Activated CD4-positive, alpha-beta T cell treated with anti-CD3 and anti-CD28 coated beads, Interleukin-2, amount 10 ng/mL, durations not matched to agents 7 days and 5 days (primary cell): Measurements from ENCODE around the gene ISOC2. TPM values are rescaled to one million over a fixed set of nuclear protein-coding genes. Genes with fewer than 3 reads are reported as not detected.

Experiments
- CTCF ChIA-PET: fragments of 350-600 bp; sonication (Branson Sonifier 250); formaldehyde crosslinking; loops from one replicate; lab custom pipeline; 2021; ENCODE audit warnings: antibody characterized with exemption; lab: Charles Lee
- POLR2A ChIA-PET: fragments of 350-600 bp; sonication (Branson Sonifier 250); formaldehyde crosslinking; loops from one replicate; lab custom pipeline; 2021; ENCODE audit warnings: antibody characterized with exemption; lab: Charles Lee
- DNase-seq: peaks from one replicate; pipeline ENCODE4 v3.0.0-alpha.2; 2020
- H3K27ac Mint-ChIP-seq: one replicate; pipeline ENCODE4 v1.8.0; 2021; ENCODE audit warnings: mild to moderate bottlenecking, moderate library complexity, mixed read lengths
- H3K27me3 Mint-ChIP-seq: one replicate; pipeline ENCODE4 v1.8.0; 2021; ENCODE audit warnings: mixed read lengths
- H3K36me3 Mint-ChIP-seq: one replicate; pipeline ENCODE4 v1.8.0; 2021; ENCODE audit warnings: low read depth, mixed read lengths
- H3K4me1 Mint-ChIP-seq: one replicate; pipeline ENCODE4 v1.8.0; 2021; ENCODE audit warnings: mixed read lengths
- H3K4me3 Mint-ChIP-seq: one replicate; pipeline ENCODE4 v1.8.0; 2021; ENCODE audit warnings: mild to moderate bottlenecking, moderate library complexity, mixed read lengths
- H3K9me3 Mint-ChIP-seq: one replicate; pipeline ENCODE4 v1.8.0; 2021; ENCODE audit warnings: mixed read lengths
- total RNA-seq, 2 experiments: library from RNA; stranded (reverse); gene quantifications; one replicate each; pipeline ENCODE4 v1.2.3, GENCODE V29; 2021

Gene ISOC2
- total RNA-seq, 2 experiments from 2014 or later: 18.9 to 20.7 TPM

DNA sequence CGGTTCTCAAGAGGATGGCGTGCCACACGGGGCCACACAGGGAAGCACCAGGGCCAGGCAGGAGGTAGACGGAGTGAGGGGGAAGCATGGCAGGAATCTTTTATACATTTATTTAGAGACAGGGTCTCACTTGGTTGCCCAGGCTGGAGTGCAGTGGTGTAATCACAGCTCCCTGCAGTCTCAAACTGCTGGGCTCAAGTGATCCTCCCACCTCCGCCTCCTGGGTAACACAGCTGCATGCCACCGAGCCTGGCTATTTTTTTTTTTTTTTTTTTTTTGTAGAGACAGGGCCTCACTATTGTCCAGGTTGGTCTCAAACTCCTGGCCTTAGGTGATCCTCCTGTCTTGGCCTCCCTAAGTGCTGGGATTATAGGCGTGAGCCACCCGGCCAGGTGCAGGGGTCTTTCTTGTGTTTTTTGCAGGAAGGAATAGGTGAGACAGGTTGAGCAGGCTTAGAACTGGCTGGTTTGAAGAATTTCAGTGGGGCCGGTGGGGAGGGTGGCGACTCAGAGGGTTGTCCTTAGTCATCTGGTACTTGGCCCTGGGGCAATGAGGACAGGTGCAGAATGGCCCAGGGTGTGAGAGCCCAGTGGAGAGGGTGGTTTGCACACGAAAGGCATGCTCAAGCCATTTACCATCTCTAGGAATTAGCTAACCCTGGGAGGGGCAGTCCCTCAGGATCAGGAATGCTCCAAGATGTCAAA lies 34.4 kb upstream of the ISOC2 start:
- Mint-ChIP-seq H3K4me1 (no peaks in the 10 kb centered on the region), H3K9me3 (no peaks in the 10 kb centered on the region), H3K36me3 (no peaks in the 10 kb centered on the region), H3K27ac (no peak overlapping the region), H3K4me3 (no peak overlapping the region), H3K27me3 (peaks cover 2% of the 10 kb centered on the region)
- ChIA-PET CTCF (interaction anchor here (1.5 kb wide), 1 partner anchor 8 kb away, joined by 7 read pairs; no protein-coding TSS in a partner anchor), POLR2A (no interaction called here)
- no peak for DNase-seq

DNA sequence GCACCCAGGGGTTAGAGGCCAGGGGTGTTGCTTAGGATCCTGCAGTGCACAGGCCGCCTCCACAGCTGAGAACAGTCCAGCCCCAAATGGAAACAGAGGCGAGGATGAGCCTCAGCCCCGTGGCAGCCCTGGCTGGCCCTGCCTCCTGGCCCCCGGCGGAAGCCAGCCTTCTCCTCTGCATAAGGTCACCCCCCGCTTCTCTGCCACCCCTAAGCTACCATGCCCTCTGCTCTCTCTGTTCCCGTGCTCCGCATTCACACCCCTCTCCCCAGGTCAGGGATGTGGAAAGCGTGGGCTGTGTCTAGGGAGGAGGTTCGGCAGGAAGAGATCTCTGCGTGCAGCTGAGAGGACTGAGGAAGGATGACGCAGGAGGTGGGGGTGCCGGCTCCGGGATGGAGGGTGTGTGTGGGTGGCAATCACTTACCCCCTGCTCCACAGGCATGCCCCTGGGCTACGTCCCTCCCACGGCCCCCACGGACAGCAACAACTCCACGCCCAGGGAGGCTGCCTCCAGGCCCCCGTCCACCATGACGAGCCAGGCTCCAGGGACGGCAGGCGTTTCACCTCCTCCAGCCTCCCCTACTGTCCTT lies 32.8 kb upstream of the ISOC2 start:
- Mint-ChIP-seq H3K4me1 (no peaks in the 10 kb centered on the region), H3K36me3 (no peaks in the 10 kb centered on the region), H3K9me3 (no peaks in the 10 kb centered on the region), H3K4me3 (no peak overlapping the region), H3K27ac (no peak overlapping the region), H3K27me3 (peaks cover 2% of the 10 kb centered on the region)
- POLR2A ChIA-PET: no interaction called here
- no peak for DNase-seq
- CTCF ChIA-PET: interaction anchor here (0.6 to 2.9 kb wide), 2 partner anchors 10 to 52 kb away, joined by 4 to 14 read pairs; no protein-coding TSS in a partner anchor

DNA sequence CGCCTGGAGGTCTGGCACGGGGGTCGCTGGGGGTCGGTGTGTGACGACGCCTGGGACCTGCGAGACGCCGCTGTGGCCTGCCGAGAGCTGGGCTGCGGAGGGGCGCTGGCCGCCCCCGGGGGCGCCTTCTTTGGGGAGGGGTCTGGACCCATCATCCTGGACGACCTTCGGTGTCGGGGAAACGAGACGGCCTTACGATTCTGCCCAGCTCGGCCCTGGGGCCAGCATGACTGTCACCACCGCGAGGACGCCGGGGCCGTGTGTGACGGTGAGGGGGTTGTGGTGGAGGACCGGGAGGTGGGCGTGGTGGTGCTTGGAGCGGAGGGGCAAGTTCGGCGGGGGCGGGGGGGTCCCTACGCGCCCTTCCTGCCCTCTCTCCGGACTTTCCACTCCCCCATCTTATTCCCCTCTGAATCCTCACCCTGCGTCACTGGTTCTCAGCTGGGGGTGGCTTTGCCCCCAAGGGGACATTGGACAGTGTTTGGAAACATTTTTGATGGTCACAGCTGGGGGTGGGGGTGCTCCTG lies 32.3 kb upstream of the ISOC2 start:
- POLR2A ChIA-PET: no interaction called here
- DNase-seq: no peak
- no peak overlapping the region for H3K4me3 Mint-ChIP-seq
- peaks cover 2% of the 10 kb centered on the region for H3K27me3 Mint-ChIP-seq
- H3K27ac Mint-ChIP-seq: no peak overlapping the region
- H3K9me3 Mint-ChIP-seq: no peaks in the 10 kb centered on the region
- H3K36me3 Mint-ChIP-seq: no peaks in the 10 kb centered on the region
- no peaks in the 10 kb centered on the region for H3K4me1 Mint-ChIP-seq
- CTCF ChIA-PET: interaction anchor here (0.6 to 2.9 kb wide), 2 partner anchors 10 to 53 kb away, joined by 4 to 14 read pairs; no protein-coding TSS in a partner anchor

DNA sequence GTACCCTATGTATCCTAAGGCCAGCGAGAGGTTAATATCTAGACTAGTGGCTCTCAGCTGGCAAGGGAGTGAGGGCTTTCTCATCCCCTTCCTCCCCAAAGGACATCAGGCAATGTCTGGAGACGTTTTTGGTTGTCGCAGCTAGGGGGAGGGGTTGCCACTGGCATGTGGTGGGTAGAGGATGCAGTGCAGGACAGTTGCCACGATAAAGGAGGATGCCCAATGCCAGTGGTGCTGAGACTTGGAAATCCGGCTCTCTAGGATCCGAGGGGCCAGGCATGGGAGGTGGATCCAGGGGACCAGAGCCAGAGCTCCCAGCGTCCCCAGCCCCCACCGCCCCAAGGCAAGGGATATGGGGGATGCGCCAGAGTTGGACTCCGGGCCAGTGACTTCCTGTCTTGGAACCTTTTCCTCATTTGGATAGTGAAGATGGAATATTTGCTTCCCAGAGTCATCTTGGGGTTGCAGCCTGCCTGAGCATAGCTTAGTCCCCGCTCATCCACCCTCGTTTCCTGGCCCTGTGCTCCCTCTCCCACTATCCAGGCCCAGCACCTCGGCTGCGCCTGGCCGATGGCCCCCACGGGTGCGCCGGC lies 31.7 kb upstream of the ISOC2 start:
- DNase-seq: no peak
- Mint-ChIP-seq H3K27me3 (peaks cover 2% of the 10 kb centered on the region), H3K4me3 (no peak overlapping the region), H3K36me3 (no peaks in the 10 kb centered on the region), H3K9me3 (no peaks in the 10 kb centered on the region), H3K4me1 (no peaks in the 10 kb centered on the region), H3K27ac (no peak overlapping the region)
- POLR2A ChIA-PET: no interaction called here
- CTCF ChIA-PET: interaction anchor here (2.9 kb wide), 1 partner anchor 11 kb away, joined by 14 read pairs; no protein-coding TSS in a partner anchor

DNA sequence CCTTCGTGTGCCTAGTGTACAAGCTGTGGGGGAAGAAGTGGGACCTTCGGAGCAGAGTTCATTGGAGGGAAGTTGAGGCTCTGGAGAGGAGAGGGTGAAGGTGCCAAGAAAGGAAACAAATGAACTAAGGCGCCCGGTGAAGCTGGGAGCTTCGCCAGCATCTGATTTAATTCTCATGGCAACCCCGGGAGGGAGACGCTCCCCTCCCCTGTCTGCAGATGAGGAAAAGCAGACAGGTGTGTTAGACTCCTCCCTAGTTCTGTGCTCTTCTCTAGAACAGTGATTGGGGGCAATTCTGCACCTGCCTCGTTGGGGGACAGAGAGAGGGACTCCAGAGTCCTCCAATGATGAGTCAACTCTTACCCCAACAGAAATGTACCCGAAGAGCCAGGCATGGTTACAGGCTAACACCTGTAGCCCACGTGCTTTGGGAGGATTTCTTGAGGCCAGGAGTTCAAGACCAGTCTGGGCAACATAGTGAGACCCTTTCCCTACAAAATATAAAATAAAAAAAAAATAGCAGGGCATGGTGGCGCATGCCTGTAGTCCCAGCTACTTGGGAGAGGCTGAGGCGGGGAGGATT lies 31.0 kb upstream of the ISOC2 start:
- ChIA-PET CTCF (interaction anchor here (2.9 kb wide), 1 partner anchor 12 kb away, joined by 14 read pairs; no protein-coding TSS in a partner anchor), POLR2A (no interaction called here)
- H3K27me3 Mint-ChIP-seq: peaks cover 2% of the 10 kb centered on the region
- no peaks in the 10 kb centered on the region for H3K36me3 Mint-ChIP-seq
- peaks cover 2% of the 10 kb centered on the region for H3K4me1 Mint-ChIP-seq
- H3K9me3 Mint-ChIP-seq: no peaks in the 10 kb centered on the region
- no peak overlapping the region for H3K27ac Mint-ChIP-seq
- no peak for DNase-seq
- no peak overlapping the region for H3K4me3 Mint-ChIP-seq

DNA sequence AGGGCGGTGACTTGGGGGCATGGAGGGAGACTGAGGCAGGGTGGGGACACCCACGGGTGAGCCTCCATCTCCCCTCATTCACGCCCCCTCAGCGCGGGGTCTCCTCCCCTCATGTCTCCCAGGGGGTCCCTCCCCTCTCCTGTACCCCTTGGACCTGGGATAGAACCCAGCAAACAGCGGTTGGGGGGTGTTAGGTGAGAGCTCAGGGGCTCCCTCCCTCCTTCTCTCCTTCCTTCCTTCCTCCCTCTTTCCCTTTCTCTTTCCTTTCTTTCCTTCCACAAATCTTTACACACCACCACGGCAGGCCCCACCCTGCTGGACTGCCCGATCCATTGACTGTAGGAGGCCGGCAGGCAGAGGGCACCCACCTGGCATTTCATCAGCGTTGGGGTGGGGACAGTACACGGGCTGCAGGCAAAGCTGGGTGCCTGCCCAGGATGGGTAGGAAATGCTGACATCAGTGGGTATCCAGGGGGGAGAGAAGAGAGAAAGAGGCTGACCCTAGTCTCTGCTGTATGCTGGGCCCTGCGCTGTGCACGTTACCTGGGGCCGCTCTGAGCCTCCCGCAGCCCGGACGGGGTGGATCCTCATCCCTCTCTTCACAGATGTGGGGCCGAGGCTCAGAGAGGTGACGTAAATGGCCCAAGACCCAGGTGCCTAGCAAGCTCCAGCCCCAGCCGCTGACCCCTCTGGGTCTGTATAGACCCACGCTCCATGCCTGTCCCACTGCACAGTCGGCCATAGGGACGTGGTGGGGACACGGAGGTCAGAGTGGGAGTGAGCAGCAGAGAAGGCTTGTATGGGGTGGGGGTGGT lies 30.3 kb upstream of the ISOC2 start:
- CTCF ChIA-PET: interaction anchor here (0.5 to 1.2 kb wide), 2 partner anchors 12 to 340 kb away, joined by 3 read pairs; no protein-coding TSS in a partner anchor
- Mint-ChIP-seq H3K4me1 (peaks cover 3% of the 10 kb centered on the region), H3K27ac (no peak overlapping the region), H3K4me3 (no peak overlapping the region), H3K27me3 (peaks cover 2% of the 10 kb centered on the region), H3K36me3 (no peaks in the 10 kb centered on the region), H3K9me3 (no peaks in the 10 kb centered on the region)
- POLR2A ChIA-PET: no interaction called here
- DNase-seq: no peak

DNA sequence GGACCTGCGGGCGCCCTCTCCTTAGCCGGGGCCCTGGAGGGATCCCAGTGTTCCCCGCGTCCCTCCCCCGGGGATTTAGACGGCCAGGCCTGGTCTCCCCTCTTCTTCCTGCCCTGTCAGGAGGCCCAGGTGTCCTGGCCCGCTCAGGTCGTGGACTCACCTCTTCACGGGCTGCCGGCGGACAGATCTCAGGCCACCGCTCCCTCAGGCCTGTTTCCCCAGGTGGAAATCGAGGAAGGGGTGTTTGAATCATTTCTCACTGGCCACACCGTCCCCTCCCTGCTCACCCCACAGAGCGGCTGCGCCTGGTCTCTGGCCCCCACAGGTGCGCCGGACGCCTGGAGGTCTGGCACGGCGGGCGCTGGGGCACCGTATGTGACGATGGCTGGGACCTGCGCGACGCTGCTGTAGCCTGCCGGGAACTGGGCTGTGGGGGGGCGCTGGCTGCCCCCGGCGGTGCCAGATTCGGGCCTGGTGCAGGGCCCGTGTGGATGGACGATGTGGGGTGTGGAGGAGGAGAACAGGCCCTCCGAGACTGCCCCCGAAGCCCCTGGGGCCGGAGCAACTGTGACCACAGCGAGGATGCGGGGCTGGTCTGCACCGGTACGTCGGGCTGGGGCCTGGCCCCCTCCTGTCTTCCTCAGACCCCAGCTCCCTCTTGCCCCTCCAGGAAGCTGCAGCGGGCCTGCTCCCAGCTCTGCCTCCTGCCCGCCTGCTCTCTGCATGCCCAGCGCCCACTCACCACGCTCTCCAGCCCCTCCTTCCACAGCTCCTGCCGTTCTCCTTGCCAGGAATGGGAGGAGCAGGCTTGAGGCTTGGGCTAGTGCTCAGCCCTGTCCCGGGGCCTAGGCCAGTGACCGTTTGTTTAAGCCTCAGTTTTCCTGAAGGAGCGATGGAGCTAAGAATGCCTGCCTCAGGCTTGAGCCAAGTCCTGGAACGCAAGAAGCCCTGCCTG lies 29.3 kb upstream of the ISOC2 start:
- H3K36me3 Mint-ChIP-seq: peaks cover 1% of the 10 kb centered on the region
- ChIA-PET CTCF (interaction anchor here (0.5 to 1.2 kb wide), 2 partner anchors 13 to 23 kb away, joined by 3 read pairs; no protein-coding TSS in a partner anchor), POLR2A (no interaction called here)
- H3K4me3 Mint-ChIP-seq: no peak overlapping the region
- no peaks in the 10 kb centered on the region for H3K9me3 Mint-ChIP-seq
- no peak for DNase-seq
- H3K27me3 Mint-ChIP-seq: peaks cover 2% of the 10 kb centered on the region
- H3K4me1 Mint-ChIP-seq: peaks cover 8% of the 10 kb centered on the region
- H3K27ac Mint-ChIP-seq: no peak overlapping the region

DNA sequence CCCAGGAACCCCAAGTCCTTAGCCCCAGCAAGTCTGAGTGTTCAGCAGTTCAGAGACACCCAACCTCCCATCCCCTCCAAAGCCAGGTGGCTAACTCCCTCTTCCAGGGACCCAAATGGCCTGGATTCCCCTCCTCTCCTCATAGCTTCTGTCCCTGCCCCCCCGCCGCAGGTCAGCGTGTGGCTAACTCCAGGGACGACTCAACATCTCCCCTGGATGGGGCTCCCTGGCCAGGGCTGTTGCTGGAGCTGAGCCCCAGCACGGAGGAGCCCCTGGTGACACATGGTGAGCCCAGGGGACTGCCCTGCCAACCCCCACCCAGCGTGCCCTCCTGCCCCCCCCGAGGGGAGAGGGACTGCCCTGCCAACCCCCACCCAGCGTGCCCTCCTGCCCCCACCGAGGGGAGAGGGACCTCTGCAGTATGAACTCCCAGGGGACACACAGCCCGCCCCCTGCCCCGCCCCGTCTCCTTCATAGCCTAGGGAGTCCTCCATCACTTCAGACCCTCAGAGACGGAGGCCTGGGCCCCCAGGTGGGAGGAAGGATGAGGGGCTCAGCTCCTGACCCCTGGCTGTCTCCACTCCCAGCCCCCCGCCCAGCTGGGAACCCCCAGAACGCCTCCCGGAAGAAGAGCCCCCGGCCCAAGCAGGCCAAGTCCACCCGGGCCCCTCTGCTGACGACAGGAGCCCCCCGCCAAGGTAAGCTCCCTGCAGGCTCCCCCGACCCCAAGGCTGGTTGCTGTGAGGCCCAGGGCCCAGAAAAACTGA lies 28.5 kb upstream of the ISOC2 start:
- no peak overlapping the region for H3K27ac Mint-ChIP-seq
- DNase-seq: no peak
- H3K27me3 Mint-ChIP-seq: peaks cover 2% of the 10 kb centered on the region
- CTCF ChIA-PET: interaction anchor here (0.5 to 0.6 kb wide), 2 partner anchors 22 to 325 kb away, joined by 3 read pairs; no protein-coding TSS in a partner anchor
- H3K4me3 Mint-ChIP-seq: no peak overlapping the region
- peaks cover 1% of the 10 kb centered on the region for H3K36me3 Mint-ChIP-seq
- H3K4me1 Mint-ChIP-seq: peaks cover 8% of the 10 kb centered on the region
- H3K9me3 Mint-ChIP-seq: no peaks in the 10 kb centered on the region
- POLR2A ChIA-PET: no interaction called here

DNA sequence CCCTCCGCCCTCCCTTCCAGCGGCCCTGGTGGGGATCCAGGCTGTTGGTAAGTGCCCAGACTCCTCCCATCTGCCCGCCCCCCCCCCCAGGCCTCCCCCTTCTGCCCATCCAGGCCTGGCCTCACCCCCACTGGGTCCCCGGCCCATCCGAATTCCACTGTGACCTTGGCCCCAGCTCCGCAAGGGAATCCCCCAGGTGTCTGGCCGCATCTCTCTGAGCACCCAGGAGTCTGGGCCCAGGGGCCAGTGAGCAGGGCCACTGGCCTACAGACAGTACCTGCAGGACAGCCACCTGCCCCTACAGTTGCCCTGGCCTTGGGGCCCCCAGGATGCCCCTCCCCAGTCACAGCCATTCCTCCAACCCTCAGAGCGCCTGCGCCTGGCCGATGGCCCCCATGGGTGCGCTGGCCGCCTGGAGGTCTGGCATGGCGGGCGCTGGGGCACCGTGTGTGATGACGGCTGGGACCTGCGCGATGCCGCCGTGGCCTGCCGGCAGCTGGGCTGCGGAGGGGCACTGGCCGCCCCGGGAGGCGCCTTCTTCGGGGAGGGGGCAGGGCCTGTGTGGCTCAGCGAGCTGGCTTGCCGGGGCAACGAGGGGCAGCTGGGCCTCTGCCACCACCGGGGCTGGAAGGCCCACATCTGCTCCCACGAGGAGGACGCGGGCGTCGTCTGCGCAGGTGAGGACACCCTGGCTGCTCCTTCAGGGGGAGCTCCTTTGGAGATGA lies 27.7 kb upstream of the ISOC2 start:
- no peak for DNase-seq
- Mint-ChIP-seq H3K36me3 (peaks cover 1% of the 10 kb centered on the region), H3K27me3 (peaks cover 2% of the 10 kb centered on the region), H3K4me3 (no peak overlapping the region), H3K27ac (no peak overlapping the region), H3K4me1 (peaks cover 8% of the 10 kb centered on the region), H3K9me3 (no peaks in the 10 kb centered on the region)
- CTCF ChIA-PET: interaction anchor here (0.6 to 1.2 kb wide), 2 partner anchors 15 to 324 kb away, joined by 3 to 4 read pairs; no protein-coding TSS in a partner anchor
- POLR2A ChIA-PET: no interaction called here
